Parathyroid adenoma (tissue), 2 donors: ENCODE data around the gene ABTB1.

Source experiments
- H2AFZ ChIP-seq: fragments of 300-600 bp; sonication (generic); one replicate; pipeline ENCODE4 v1.7.0; 2017; ENCODE audit warnings: antibody characterized with exemption, mild to moderate bottlenecking
- H3K27ac ChIP-seq: fragments of 300-600 bp; sonication (generic); one replicate; pipeline ENCODE4 v1.7.0; 2017
- H3K27me3 ChIP-seq: fragments of 300-600 bp; sonication (generic); one replicate; pipeline ENCODE4 v1.7.0; 2017; ENCODE audit warnings: low read length; ENCODE audit not compliant: control insufficient read depth, insufficient read depth
- H3K36me3 ChIP-seq: fragments of 300-600 bp; sonication (generic); one replicate; pipeline ENCODE4 v1.7.0; 2017; ENCODE audit warnings: low read length; ENCODE audit not compliant: control insufficient read depth, insufficient read depth
- H3K4me1 ChIP-seq: fragments of 300-600 bp; sonication (generic); one replicate; pipeline ENCODE4 v1.7.0; 2017; ENCODE audit warnings: control low read depth
- H3K4me2 ChIP-seq: fragments of 300-600 bp; sonication (generic); one replicate; pipeline ENCODE4 v1.7.0; 2017; ENCODE audit warnings: low read length
- H3K4me3 ChIP-seq: fragments of 300-600 bp; sonication (generic); one replicate; pipeline ENCODE4 v1.7.0; 2017; ENCODE audit warnings: low read depth, low read length
- H3K79me2 ChIP-seq: fragments of 300-600 bp; sonication (generic); one replicate; pipeline ENCODE4 v1.7.0; 2017; ENCODE audit warnings: control low read depth
- H3K9ac ChIP-seq: fragments of 300-600 bp; sonication (generic); one replicate; pipeline ENCODE4 v1.7.0; 2017; ENCODE audit warnings: mild to moderate bottlenecking
- H3K9me3 ChIP-seq: fragments of 300-600 bp; sonication (generic); one replicate; pipeline ENCODE4 v1.7.0; 2017; ENCODE audit warnings: low read length; ENCODE audit not compliant: control insufficient read depth
- TF ChIP-seq, protein P1 (sequence below): fragments of 300-600 bp; sonication (generic); IDR thresholded peaks from one replicate; pipeline ENCODE4 v1.7.0; 2017; ENCODE audit warnings: antibody characterized with exemption, mild to moderate bottlenecking
- donor health status: primary hyperparathyroidism.

The ABTB1 gene

GRCh38 chr3:127670761-127671522 is 1.8 kb upstream of the ABTB1 start:
- H2AFZ ChIP-seq: no peak overlapping the region
- H3K9me3 ChIP-seq: no peaks in the 10 kb centered on the region
- no peaks in the 10 kb centered on the region for H3K79me2 ChIP-seq
- no peak overlapping the region for H3K4me2 ChIP-seq
- H3K27me3 ChIP-seq: no peaks in the 10 kb centered on the region
- H3K36me3 ChIP-seq: no peaks in the 10 kb centered on the region
- no peak overlapping the region for H3K27ac ChIP-seq
- no peak overlapping the region for H3K4me3 ChIP-seq
- H3K4me1 ChIP-seq: peaks cover 3% of the 10 kb centered on the region
- TF ChIP-seq, protein P1, sequence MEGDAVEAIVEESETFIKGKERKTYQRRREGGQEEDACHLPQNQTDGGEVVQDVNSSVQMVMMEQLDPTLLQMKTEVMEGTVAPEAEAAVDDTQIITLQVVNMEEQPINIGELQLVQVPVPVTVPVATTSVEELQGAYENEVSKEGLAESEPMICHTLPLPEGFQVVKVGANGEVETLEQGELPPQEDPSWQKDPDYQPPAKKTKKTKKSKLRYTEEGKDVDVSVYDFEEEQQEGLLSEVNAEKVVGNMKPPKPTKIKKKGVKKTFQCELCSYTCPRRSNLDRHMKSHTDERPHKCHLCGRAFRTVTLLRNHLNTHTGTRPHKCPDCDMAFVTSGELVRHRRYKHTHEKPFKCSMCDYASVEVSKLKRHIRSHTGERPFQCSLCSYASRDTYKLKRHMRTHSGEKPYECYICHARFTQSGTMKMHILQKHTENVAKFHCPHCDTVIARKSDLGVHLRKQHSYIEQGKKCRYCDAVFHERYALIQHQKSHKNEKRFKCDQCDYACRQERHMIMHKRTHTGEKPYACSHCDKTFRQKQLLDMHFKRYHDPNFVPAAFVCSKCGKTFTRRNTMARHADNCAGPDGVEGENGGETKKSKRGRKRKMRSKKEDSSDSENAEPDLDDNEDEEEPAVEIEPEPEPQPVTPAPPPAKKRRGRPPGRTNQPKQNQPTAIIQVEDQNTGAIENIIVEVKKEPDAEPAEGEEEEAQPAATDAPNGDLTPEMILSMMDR: no peak
- H3K9ac ChIP-seq: no peak overlapping the region

DNA sequence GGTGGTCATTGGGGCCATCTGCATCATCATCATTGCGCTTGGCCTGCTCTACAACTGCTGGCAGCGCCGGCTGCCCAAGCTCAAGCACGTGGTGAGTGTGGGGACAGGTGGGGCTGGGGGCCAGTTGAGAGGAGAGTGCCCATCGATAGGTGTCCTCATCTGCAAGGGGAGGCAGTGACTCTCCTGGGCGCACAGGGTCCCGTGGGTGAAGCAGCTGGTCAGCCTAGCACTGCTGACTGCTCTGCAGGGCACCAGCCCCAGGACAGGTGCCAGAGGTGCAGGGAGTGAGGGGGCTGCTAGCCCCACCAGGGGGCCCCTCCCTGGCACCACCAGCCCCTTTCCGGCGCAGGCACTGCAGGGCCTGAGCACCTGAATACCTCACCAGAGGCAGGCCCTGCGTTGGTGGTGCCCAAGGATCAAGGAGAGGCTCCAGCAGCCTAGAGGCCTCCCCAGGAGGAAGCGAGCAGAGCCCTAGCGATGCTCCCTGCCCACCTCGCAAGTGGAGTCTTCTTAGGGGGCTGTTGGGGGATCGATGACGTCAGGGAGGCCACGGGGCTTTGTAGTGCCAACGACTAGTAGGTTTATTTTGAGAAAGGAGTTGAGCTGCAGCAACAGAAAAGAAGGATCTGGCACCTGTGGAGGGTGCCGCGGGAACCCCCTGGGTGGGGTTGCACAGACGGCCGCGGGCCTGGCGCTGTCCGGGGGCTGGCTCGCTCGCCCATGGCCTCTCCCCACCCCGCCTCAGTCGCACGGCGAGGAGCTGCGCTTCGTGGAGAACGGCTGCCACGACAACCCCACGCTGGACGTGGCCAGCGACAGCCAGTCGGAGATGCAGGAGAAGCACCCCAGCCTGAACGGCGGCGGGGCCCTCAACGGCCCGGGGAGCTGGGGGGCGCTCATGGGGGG is 976 bp upstream of the ABTB1 start:
- TF ChIP-seq, protein P1: no peak
- peak overlapping the region; percentile 62 for H3K4me3 ChIP-seq
- H3K79me2 ChIP-seq: no peaks in the 10 kb centered on the region
- peak overlapping the region; percentile 87 for H3K4me2 ChIP-seq
- no peaks in the 10 kb centered on the region for H3K9me3 ChIP-seq
- H3K27ac ChIP-seq: peak overlapping the region; percentile 51
- H2AFZ ChIP-seq: peak overlapping the region; percentile 99
- peak overlapping the region; percentile 67 for H3K9ac ChIP-seq
- H3K4me1 ChIP-seq: peaks cover 3% of the 10 kb centered on the region
- no peaks in the 10 kb centered on the region for H3K27me3 ChIP-seq
- no peaks in the 10 kb centered on the region for H3K36me3 ChIP-seq

DNA sequence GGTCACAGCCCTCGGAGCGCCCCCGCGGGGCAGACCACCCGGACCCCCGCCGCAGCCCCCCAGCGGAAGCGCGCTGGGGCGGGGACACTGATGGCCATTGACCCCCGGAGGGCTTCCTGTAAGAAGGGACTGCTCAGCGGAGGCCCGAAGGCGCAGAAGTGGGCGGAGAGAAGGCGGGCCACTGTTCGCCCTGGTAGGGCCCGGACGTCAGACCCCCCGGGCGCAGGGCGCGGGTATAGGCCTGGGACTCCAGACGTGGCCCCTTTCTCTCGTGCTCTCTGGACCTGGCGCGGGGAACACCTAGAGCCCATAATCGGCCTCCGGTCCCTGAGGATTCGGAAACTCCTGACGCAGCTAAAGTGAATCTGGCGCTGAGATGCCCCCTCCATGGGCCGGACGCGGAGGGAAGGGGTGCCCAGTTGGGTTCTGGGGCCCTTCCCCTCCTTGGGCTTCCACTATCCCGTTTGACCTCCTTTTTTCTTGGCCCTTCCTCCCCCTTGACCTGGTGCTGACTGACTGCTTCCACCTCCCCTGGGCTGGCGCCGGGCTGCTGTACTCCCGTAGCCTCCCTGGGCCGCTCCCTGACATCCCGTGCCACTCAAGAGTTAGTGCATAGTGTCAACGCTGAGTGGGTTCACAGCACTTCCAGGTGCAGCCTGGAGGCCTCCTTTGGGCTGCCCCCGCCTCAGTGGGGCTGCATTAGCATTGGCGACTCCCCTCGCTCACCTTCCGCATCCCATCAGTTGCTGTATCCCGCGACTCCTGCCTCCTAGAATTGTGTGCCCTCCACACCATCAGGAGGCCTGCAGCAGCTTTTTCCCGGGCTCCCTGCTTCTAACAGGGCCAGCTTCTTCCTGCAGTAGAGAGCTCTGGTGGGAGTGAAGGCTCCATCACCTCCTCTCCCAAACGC is 694 bp downstream of the ABTB1 start:
- no peaks in the 10 kb centered on the region for H3K79me2 ChIP-seq
- H3K9ac ChIP-seq: no peak overlapping the region
- H3K27ac ChIP-seq: no peak overlapping the region
- no peaks in the 10 kb centered on the region for H3K27me3 ChIP-seq
- peak overlapping the region; percentile 50 for H3K4me2 ChIP-seq
- no peaks in the 10 kb centered on the region for H3K36me3 ChIP-seq
- H3K9me3 ChIP-seq: no peaks in the 10 kb centered on the region
- TF ChIP-seq, protein P1: no peak
- H3K4me3 ChIP-seq: peak overlapping the region; percentile 42
- peaks cover 3% of the 10 kb centered on the region for H3K4me1 ChIP-seq
- H2AFZ ChIP-seq: peak overlapping the region; percentile 76

DNA sequence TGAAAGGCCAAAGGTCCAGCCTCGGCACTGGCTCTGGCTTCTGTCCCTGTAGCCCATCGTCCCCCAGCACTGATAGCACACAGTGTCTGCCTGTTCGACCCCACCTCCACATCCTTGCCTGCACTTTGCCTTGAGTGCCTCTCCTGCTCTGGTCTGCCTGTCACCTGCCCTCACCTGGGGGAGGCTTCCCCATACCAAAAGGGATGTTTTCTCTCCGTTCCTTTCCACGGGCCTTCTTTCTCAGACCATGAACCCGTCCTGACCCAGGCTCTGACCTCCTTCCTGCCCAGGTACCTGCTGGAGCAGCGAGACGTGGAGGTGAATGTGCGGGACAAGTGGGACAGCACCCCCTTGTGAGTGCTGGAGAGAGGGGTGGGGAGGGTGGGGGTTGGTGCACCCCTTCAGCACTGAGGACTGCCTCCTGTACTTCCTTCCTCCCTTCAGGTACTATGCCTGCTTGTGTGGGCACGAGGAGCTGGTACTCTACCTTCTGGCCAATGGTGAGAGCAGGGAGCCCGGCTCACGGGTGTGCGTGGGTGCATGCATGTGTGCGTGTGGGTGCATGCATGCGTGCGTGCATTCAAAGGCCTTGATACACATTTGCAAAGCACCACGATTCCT is 1.5 kb downstream of the ABTB1 start:
- Histone ChIP-seq H3K4me1 (peaks cover 3% of the 10 kb centered on the region), H3K4me2 (no peak overlapping the region), H2AFZ (no peak overlapping the region), H3K36me3 (no peaks in the 10 kb centered on the region), H3K27ac (no peak overlapping the region), H3K9ac (no peak overlapping the region), H3K9me3 (no peaks in the 10 kb centered on the region), H3K4me3 (no peak overlapping the region), H3K27me3 (no peaks in the 10 kb centered on the region), H3K79me2 (no peaks in the 10 kb centered on the region)
- TF ChIP-seq, protein P1: no peak
